NCI-H526 treated with DMSO at 0.1 percent for 48 hours (cell line): Measurements from ENCODE around the gene RHOF.
"Not testable (repeated sequence)": the region's sequence is repeated elsewhere in the genome, so short reads cannot be mapped to it uniquely, and the experiment has no call there.

Experiments
- DNase-seq: peaks from one replicate; lab custom pipeline; 2025; lab: John Stamatoyannopoulos, UW

The RHOF gene

DNA sequence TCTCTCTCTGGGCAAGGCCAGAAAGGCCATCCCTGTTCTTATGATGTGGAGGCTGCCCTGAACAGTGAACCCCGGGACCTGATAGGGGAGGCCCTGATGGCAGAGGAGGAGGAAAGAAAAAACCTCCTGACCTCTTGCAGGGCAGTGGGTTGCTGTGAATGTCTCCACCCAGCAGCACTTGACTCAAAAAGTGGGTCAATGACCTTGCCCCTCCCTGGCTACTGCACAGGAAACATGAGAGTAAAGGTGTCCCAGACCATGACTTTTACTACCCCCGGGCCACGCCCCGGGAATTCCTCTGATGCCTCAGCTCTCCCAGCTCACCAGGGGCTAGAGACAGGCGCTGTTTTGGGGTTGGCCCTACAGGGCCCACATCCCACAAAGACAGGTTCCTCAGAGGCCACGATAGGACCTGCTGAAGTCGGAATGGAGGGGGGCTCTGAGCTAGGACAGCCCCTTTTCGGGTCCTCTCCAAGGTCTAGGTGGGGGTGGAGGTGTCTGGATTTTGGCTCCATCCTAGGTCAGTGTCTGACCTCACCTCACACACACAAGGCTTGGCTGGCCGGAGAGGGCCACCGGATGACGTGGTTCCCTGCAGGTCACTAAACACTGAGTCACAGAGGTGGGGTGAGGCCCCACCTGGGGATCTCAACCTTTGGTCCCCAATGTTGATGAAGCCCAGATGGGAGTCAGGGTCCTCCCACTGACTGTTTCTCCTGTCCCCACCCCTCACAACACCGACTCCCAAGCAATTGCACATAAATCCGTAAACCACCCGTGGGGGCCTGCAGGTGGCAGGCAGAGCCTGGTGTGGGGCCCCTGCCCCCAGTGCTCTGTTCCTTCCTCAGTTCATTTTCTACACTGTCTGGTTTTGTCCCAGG is 1.6 kb downstream of the RHOF start:
- no peak for DNase-seq

DNA sequence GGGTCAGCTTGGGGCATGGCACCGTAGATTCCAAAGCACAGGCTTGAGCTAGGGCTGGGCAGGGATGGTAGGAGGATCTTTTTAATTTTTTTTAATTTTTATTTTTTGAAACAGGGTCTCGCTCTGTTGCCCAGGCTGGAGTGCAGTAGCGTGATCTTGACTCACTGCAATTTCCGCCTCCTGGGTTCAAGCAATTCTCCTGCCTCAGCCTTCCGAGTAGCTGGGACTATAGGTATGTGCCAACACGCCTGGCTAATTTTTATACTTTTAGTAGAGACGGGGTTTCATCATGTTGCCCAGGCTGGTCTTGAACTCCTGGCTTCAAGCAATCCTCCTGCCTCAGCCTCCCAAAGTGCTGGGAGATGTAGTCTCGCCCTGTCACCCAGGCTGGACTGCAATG is 2.7 kb downstream of the RHOF start:
- DNase-seq = not testable (repeated sequence)

- DNase-seq = no peak
Observed at GRCh38 chr12:121789800-121790728, 3.4 kb downstream of the RHOF start.

GRCh38 chr12:121789233-121789781 is 4.2 kb downstream of the RHOF start:
- DNase-seq = no peak

DNA sequence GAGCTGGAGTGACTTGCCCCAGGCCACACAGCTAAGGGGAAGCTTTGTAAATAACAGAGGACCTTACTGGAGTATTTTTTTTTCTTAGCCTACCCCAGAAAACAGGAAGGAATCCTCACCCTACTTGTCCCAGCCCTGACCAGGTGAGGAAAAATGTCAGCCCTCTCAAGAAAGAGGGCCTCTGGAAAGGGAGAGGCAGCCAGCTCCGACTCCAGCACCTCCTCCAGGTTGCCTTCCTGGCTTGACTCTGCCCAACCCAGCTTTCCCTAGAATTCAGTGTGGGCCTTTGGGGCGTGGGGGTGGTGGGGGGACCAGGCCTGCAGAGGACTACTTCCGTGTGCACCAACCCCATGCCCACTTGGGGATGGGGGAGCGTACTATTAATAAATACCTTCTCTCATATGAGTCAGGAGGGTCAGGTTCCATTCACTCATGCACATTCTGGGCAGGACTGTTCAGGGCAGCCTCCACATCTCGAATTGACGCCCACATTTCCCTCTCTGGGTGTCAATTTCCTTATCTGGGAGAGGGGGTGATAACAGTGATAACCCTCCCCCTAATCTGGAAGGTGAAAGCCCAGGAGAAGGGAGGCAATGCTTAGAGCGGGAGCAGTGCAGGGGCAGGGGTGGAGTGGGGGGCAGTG is 5.2 kb downstream of the RHOF start:
- no peak for DNase-seq

- no peak for DNase-seq
Observed at GRCh38 chr12:121787063-121788025, 6.1 kb downstream of the RHOF start.

DNA sequence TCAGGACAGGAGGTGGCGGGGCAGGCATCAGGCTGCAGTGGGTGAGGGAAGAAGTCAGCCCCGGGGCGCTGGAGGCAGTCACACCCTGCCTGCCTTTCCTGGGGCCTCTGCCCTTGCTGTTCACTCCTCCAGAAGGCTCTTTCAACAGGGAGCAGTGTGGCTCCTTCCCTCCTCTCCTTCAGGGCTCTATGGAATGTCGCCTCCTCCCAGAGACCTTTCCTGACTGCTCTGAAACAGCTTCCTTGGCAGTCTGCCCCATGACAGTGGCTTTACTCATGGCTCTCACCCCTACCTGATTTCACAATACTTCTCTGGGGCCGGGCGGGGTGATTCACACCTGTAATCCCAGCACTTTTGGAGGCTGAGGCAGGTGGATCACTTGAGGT is 7.1 kb downstream of the RHOF start:
- DNase-seq = no peak

GRCh38 chr12:121784460-121784859 is 9.0 kb downstream of the RHOF start:
- no peak for DNase-seq

- DNase-seq = no peak
Observed at GRCh38 chr12:121783766-121784165, 9.7 kb downstream of the RHOF start.

DNA sequence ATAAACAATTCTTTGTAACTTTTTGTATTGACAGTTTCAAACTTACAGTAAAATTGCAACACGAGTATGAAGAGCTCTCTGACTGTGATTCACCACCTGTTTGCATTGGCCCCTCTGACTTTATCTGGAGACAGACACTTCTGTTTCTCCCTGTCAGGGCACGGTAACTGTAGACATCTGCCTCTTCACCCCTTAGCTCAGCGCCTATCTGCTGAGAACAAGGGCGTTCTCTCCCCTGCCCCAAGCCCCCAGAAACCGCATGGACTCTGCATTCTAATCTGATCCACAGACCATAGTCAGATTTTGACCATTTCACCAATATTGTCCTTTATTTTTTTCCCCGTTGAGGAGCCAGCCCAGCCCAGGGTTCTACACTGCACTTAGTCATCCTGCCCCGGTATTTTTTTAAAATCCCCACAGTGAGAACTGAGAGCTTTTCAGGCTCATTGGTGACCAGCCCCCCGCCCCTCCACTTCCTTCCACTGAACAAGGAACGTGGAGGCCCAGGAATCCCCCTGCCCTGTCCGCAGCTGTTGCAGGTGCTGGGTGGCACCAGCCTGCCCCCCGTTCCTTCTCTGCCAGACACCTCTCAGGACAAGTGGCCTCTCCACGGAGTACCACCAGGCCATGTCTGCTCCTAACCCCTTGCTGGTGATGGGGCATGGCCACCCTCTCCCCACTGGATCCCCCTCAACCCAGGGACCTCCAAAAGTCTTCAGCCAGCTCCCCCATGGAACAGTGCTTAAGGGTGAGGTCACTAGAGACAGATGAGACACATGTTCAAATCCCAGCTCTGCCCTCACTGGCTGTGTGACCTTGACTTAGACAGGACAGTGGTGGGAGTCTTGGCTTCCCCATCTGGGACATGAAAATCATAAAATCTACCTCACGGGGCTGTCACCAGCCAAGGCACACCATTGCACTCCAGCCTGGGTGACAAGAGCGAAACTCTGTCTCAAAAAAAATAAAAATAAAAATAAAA is 11.2 kb downstream of the RHOF start:
- DNase-seq = no peak

- no peak for DNase-seq
Observed at GRCh38 chr12:121781484-121781997, 11.9 kb downstream of the RHOF start.

DNA sequence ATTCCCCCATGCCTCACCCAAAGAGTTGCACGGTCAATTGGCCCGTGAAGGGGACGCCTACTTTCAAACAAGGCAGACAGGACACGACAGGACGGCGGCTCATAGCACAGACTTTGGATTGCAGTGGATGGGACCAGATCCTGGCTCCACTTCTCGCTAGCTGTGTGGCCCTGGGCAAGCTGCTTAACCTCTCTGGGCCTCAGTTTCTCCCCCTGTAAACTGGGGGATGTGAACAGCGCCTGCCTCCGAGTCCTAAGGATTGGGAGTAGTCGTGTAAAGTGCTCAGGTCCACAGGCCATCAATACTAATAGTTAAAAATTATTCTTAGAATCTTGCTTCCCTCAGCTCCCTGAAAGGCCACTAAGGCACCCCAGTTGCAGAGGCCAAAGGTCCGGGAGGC is 13.1 kb downstream of the RHOF start:
- no peak for DNase-seq

- DNase-seq = no peak
Observed at GRCh38 chr12:121779422-121779895, 14.0 kb downstream of the RHOF start.

- DNase-seq = no peak
Observed at GRCh38 chr12:121778567-121779421, 14.7 kb downstream of the RHOF start.

DNA sequence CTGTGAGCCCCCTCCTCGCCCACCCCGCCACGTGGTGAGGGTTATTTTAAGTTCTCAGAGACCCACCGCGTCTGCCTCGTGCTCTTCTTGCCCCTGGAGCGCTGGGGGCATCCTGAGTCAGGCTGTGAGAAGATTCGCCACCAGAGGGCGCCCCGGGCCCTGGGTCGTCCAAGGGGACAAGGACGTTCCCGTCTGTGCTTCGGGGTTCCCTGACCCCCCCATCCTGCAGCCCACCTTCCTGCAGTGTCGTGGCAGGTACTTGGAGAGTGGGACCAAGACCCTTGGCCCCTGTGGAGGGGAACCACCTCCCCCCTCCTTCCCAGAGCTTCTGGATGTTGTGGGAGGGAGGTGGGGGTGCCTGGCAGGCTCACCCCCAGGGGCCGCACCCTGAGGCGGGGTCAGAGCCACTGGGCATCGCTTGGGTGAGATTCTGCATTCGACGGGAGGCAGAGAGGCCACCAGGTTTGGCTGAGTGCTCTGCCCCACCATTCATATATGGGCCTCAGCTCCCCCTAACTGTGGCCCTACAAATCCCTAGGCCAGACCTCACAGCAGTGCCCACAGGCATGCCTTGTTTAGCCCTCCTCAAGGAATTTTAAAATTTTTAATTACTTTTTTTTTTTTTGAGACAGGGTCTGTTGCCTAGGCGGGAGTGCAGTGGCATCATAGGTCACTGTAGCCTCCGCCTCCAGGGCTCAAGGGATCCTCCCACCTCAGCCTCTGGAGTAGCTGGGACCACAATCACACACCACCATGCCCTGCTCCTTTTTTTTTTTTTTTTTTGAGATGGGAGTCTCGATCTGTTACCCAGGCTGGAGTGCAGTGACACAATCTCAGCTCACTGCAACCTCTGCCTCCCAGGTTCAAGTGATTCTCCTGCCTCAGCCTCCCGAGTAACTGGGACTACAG is 17.0 kb downstream of the RHOF start:
- DNase-seq = peak; percentile 5

DNA sequence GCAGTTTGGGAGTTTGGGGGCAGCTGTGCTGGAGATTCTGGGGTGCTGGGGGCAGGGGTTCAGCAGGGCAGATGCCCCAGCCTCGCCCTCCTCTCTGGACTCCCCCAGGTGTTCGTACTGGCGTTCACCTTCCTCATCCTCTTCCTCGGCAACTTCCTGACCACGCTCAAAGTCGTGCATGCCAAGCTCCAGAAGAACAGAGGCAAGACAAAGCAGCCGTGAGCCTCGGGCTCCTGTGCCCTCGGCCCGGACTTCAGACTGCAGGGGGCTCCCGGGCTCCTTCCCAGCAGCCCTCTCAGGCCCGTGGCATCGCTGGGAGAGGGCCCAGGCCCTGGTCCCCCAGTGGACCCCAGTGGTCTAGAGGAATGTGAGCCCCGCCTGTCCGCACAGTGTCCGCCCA is 18.0 kb downstream of the RHOF start:
- DNase-seq = no peak

- DNase-seq = no peak
Observed at GRCh38 chr12:121774968-121775474, 18.5 kb downstream of the RHOF start.
